CD4-positive, alpha-beta T cell treated with Interleukin-6 at 100 ng/mL for 8 hours (primary cell): ENCODE results near the gene STARD3NL.

Experiments used
- DNase-seq: peaks from one replicate; pipeline ENCODE4 v3.0.0-alpha.2; 2020; ENCODE audit warnings: mixed read lengths, low spot score

Gene STARD3NL

DNA sequence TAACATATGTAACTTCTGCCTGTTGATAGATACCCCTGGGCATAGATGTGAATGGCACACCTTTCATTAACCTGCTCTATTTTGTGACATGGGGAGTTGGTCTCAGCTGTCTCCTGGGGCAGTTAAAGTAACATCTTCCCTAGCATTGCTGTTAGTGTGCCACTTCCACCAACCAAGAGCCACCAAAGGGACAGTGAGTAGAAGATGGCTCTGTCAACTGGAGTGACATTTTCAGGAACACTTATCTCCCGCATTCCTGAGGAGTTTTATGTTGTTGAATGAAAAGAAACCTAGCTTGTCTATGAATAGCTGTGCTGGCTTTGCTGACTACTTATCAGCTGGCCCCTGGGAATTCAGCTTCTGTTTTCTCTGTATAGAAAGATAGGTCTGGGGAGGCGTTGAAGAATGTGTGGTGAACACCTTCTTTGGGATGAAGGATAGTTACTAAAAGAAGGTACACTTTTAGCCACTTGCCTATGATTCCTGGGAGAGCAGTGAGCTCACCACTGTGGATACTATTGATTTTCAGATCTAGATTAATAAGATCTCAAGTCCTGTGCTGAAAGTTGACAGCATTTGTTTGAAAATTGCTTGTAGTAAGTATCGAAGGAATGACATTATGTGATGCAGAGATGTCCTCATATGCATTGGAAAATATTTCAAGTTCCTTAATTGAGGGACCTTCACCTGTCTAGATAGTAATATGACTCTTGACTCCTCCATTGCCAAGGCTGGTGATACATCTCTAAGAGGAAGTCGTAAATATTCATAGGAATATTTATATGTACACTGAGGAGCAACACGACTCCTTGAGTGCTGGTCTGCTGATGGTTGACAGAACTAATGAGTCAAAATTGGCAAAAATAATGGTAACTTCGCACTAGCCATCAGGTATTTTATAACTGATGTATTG is 7.6 kb downstream of the STARD3NL start:
- DNase-seq = no peak

DNA sequence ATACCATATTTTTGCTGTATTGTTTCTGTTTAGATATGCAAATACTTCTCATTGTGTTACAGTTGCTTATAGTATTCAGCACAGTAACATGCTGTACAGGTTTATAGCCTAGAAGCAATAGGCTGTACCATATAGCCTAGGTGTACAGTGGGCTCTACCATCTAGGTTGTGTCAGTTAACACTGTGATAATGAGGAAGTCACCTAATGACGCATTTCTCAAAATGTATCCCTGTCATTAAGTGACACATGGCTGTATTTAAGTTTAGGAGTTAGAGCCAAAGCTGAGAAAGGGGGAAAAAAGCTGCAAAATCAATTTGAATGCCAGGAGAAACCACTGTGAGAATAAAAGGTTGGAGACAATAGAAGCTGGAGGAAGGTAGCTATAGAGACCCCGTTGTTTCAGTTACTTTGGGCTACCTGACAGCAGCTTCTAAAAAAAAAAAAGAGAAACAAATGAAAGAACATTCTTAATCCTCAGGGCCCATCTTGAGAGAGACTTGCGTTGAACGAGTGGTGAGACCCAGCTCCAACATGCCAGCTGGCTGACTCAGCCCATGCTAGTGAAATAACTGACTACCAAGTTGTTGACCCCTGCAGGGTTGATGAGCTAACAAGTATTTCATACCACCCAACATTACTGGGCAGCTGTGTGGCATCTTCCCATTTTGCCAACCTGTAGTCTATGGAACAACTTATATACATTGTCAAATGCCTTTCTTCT is 8.7 kb downstream of the STARD3NL start:
- no peak for DNase-seq

DNA sequence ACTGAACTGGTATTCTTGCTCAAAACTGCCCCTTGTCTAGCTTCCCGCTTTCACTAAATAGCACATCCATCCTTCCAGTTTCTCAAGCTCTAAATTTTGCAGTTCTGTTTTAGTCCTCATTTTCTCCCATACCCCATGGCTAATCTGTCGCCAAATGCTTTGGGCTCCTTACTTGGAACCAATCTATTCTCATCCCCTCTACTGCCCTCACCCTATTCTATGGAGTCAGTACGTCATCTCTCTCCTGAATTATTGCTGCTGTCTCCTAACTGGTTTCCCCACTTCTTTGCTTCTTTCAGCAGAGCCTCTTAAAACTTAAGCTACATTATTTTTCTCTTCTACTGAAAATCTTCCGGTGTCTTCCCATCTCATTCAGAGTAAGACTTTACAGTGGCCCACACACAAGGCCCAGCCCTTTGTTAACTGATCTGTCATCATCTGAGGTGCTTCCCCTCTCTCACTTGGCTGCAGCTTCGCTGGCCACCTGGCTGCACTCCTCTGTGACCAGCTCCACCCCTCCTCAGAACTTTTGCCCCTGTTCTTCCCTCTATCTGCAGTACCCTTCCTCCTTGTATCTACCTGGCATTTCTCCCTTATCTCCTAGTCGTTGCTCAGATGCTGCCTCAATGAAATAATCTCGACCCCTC is 9.9 kb downstream of the STARD3NL start:
- no peak for DNase-seq

DNA sequence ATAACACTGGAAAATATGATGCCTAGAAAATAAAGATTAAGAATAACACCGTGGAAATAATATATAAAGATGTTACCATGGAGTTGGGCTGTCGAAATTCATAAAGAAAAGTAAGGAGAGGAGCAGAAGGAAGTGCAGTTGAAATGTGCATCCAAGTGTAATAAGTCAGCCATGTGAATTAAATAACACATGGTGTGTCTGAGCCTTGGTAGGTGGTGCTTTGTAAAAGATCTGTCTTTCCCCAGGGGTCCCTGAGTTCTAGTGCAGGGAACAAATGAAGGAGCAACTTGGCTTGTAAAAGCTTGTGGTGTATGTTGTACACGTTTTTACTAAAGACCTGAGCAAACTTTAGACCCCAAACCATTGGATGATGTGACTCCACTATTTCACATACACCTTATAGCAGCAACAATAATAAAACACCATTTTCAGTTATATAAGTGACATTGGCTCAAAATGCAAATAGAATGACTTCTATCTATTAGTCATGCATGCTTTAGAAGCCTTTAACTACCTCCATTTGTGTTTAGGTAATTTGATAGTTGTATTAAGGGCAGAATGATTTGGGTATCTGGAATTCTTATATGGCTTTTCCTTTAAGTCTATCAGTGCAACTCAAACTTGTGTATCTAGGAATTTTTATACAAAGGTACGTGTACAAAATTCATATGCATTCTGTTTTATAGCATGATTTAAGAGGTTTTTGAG is 11.3 kb downstream of the STARD3NL start:
- DNase-seq = no peak

DNA sequence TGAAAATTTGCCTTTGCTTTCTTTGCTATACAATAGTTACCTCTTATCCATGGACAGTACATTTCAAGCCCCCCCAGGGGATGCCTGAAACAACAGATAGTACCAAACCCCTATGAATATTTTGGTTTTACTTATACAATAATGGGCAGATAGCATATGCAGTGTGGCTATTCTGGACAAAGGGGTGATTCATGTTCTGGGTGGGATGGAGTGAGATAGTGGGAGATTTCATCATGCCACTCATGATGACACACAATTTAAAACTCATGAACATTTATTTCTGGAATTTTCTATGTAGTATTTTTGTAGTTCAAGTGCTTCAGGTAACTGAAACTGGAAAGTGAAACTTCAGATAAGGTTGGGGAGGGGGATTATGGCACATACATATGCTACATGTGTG is 12.0 kb downstream of the STARD3NL start:
- no peak for DNase-seq

DNA sequence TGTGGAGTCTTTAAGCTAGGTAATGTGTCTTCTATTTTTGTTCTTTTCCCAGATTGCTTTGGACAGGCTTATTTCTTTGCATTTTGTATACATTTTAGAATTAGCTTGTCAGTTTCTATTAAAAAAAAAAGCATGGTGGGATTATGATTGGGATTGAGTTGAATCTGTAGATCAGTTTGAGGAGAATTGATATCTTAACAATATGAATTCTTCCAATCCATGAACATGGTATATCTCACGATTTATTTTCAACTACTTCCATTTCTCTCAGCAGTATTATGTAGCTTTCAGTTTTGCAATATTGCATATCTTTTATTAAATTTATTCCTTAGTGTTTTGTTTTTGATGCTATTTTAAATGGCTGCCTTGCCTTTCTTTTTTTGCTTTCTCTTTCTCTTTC is 13.7 kb downstream of the STARD3NL start:
- DNase-seq = no peak

DNA sequence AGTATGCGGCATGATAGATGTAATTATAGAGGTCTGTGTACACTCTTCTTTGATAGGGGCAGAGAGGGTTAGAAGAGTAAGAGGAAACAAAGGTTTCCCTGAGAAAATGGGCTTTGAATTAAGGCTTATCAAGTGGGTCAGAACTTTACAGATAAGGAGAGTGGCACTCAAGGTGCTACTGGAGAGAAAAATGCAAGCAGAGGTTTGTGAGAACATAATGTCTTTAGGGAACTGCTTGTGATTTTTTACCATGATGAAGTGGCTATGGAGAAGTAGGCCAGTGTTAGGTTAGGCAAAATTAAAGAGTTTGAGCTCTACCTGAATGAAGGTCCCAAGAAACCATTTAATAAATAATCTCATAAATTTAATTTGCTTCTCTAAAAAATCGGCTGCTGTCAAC is 14.3 kb downstream of the STARD3NL start:
- DNase-seq = no peak

DNA sequence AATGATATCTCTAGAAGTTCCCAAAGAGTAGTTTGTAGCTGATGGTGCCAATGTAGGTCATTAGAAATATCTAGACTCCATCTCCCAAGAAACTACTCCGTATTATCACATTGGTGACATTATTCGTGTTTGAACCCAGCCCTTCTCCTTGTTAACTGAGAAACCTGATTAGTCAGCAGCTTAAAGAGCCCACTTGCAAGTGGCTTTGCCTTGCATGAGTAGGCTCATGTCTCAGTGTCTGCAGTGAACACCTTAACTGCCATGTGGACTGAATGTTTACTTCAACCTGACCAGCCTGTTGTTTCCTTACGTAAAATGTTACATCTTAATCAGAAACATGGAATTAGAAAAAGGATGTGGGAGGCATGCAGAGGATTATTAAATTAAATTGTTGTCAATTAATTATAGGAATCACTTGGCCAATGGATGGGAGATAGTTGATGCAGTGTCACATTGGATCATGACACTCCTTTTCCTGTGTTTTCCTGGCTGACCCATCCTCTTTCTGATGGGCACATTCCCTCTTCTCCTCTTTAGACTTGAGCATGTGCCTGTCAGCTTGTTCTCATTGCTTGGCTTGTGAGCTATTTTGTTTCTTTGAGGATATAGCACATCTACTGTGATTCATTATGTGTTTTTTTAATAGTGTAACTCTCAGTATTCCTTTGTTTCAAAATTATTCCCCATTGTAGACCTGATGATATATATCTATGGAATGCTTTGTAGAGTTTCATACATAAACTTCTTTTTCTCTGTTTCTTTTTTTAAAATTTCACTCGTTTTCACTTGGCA is 18.0 kb downstream of the STARD3NL start:
- DNase-seq = no peak

DNA sequence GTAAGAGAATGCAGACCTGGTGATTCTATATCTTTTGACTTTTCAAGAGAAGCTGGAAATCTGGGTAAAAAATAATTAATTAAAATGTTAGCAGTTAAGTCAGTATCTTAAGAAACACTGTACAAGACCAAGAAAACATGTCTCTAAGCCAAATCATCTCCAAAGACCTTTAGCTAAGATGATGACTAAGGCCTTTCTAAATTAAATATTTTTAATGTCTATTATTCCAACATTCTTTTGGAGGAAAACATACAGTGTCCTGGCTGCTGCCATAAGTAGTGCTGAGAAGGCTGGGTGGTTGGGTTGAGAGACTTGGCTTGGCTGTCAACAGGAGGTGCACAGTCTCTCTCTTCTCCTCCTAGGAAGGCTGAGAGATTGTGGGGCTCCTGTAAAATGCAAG is 20.3 kb downstream of the STARD3NL start:
- DNase-seq = no peak

DNA sequence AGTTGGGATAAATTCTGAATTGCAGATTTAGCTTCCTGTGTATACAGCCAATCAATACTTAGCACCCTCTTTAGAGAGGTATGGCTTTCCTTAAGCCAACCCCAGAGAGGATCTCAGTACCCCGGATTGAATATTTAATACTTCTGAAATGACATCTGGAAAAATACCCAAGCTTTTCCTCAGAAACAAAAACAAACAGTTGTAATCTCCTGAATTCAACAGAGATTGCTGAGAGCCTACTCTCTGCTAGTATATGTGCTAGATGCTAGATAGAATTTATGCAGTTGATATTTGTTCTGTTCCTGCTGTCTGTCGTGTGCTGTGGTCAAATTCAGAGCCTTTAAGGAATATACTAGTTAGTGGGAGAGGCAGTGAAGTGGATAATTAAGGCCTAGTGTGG is 21.1 kb downstream of the STARD3NL start:
- no peak for DNase-seq

DNA sequence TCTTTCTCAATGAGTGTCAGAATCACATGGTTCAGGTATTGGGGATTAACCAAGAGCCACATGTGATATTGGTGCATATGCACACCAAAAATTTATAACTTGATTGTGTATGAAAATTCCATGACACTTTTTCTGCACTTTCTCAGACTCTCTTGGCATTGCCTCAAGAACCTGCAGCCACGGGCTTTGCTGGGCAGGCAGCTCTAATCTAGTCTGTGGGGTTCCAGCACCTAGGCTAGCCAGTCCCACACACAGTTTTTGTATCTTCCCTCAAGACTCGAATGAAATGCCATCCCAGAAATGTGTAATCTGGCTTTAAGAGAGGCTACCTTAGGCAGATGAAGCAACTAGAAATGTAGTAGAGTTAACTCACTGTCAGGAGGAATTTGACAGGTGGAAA is 21.7 kb downstream of the STARD3NL start:
- no peak for DNase-seq

DNA sequence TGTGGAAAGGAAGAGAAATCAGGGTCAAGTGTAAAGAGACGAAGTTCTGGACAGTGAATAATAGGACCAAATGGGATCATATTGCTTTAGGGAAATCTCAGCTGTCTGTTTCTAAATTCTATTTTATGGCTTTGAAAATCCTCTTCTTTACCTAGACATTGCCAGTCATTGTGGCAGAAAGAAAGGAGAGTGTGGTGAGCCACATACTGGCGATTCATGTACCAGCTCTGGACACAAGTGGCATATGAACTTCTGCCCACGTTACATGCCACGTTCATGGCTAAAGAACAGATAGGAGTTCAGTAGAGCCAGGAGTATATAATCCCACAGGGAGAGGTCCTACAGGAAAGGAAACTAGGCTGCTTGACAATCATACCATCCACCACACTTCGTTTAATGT is 28.0 kb downstream of the STARD3NL start:
- DNase-seq = no peak

DNA sequence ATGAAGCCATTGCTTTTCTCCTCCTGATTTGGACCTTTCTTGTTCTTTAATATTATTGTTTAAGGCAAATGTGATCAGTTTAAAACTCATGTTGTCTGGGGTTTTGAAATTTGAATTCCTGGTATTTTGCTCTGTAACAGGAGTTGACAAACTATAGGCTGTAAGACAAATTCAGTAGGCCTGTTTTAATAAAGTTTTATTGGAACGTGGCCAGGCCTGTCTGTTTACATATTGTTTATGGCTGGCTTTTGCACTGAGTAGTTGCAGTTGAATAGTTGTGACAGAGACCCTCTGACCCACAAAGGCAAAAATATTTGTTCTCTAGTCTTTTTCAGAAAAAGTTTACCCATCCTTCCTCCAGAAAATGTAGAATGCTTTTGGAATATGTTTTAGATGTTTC is 29.8 kb downstream of the STARD3NL start:
- no peak for DNase-seq

DNA sequence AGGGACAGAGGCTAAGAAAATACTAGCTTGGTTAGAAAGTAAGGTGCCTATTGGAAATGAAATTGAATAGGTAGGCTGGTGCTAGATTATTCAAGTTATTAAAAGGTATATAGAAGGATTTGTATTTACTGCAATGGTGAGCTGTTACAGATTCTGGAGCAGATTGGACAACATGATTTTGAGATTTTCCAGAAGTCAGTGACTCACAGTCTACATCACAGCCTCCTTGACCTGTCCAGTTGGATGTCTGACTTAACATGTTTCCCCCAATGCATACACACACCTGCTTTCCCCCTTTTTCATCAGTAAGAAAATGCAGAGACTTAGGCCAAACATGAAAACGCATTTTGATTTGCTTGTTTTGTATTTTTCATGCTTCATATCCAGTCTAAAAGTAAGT is 33.4 kb downstream of the STARD3NL start:
- DNase-seq = no peak

DNA sequence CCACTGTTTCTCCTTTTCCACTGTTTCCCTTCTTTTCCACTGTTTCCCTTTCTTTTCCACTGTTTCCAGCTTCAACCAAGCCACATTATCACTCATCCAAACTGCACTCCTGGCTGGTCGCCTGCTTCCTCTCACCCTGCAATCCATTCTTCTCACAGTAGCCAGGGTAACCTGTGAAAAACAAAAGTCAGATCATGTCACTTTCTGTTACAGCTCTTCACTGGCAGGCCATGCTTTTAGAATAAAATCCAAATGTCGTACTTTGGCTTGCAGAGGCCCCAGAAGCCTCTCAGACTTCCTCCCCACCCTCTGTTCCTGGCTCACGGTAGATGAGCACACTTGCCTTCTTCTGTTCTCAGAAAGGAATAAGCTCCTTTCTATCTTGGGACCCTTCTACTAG is 33.9 kb downstream of the STARD3NL start:
- DNase-seq = no peak

DNA sequence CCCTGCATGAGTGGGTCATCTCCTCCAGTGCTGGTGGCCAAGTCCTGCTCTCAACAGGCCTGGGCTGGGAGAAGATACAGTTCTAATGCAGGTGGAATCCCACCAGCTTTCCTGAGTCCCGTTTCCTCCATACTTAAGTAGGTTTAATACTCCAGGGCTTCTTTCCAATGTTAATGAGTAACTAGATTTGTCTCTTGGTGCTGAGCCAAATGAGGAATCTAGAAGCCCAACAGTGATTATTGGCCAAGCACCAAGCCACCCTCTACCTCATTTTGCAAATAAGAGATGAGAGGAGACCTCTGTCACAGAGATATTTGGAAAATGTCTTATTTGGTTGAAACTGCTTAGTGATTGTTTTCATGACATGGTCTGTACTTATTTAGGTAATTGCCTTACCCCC is 37.1 kb downstream of the STARD3NL start:
- no peak for DNase-seq

DNA sequence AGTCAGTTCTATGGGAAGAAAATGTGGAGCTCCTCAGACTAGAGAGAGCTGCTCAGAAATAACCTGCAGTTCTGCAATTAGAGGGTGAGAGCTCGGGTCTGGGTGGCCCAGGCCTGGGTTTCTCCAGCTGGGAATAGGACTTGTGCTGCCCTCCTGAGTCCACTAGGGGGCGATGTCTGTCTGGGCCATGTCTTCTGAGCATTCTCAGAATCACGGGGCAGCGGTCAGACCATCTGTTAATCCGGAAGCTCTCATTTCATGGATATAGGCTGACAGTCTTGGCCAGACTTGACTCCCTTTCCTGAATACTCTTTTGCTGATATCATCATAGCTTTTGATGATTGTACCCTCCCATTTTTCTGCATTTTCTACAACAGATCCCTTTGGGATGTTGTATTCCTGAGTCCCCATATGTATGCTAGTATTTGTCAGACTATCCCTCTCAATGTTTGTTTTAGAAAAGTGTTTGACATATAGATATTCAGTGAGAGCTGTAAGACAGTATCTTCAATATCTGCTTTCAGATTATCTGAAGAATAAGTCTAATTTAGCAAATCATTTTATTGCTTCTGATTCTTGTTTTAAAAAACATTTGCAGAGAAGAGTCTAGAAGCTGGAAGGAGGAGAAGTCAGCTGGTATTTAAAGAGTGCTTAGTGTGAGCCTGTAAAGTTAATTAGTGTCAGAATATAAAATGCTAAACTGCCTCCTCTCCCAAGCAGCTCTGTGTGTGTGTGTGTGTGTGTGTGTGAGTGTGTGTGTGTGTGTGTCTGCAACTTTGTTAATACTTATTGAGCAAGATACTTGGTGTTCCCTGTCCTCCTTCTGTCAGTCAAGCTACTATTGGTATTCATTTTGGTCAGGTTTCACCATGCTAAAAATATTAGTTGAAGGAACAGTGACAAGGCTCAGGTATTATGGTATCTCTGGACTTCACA is 38.0 kb downstream of the STARD3NL start:
- DNase-seq = peak; percentile 76

DNA sequence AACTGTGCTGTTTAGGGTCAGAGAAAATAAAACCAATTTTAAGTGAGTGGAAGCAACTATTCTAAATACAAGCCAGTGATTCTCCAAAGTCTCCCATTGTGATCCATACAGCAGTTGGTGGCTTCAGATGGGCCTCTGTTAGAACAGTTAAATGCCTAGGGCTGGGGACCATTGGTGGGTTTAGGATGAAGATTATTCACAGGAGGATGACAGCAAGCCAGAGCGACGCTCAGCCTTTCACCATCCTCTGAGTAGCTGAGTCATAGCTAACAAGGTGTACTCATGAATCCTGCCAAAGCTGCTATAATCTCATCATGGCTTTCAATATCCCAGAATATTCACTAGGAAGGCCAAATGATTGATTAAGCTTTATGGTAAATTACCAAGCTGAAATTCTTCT is 39.6 kb downstream of the STARD3NL start:
- no peak for DNase-seq

DNA sequence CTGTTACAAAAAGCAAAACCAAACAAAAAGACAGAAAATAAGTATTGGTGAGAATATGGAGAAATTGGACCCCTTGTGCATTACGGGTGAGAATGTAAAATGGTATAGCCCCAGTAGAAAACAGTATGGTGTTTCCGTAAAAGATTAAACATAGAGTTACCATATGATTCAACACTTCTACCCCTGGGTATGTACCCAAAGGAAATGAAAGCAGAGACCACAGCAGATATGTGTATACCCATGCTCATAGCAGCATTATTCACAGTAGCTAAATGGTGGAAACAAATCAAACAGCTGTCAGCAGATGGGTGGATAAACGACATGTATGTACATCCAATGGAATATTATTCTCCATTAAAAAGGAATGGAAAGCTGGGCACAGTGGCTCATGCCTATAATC is 42.4 kb downstream of the STARD3NL start:
- DNase-seq = no peak

DNA sequence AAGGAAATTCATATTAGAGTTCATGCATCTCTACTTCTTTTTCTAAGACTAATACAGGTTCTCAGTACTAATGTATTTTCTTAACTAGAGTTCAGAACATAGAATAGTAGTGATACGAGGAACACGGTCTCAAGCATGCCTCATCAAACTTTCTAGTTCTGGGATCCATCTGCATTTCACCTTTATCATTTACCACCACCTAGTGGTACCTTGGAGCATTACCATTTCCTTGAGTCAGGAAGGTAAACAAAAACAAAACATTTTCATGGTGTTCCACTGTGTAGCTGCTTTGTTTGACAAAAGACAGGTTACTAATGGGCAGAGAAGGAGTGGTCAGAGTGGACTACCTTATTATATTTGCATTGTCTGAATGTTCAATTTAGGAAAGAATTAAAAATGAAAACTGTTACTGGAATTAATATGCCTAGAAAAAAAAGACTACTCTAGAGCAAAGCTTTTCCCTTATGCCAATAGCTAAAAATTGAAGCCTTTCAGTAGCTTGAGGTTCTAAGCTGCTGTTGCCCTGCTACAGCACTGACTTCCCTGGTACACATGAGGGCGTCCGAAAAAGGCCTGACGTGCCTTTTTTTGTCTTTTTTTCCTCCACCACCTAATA is 44.5 kb downstream of the STARD3NL start:
- DNase-seq = peak; percentile 60
